OCI-LY7 (cell line): ENCODE measurements around the gene KCNAB2.

Source experiments
- CTCF ChIP-seq: fragments of 200-600 bp; sonication (generic); conservative IDR thresholded peaks from 2 replicates; pipeline ENCODE4 v1.5.1; 2014; ENCODE audit warnings: mild to moderate bottlenecking, antibody characterized with exemption, low read length, moderate library complexity, mixed read lengths
- EZH2phosphoT487 ChIP-seq: fragments of 200-600 bp; sonication (generic); IDR thresholded peaks from 2 replicates; pipeline ENCODE4 v1.6.1; 2018; ENCODE audit warnings: low read depth, borderline replicate concordance, mild to moderate bottlenecking, mixed run types, antibody characterized with exemption, low read length, moderate library complexity, mixed read lengths

DNA sequence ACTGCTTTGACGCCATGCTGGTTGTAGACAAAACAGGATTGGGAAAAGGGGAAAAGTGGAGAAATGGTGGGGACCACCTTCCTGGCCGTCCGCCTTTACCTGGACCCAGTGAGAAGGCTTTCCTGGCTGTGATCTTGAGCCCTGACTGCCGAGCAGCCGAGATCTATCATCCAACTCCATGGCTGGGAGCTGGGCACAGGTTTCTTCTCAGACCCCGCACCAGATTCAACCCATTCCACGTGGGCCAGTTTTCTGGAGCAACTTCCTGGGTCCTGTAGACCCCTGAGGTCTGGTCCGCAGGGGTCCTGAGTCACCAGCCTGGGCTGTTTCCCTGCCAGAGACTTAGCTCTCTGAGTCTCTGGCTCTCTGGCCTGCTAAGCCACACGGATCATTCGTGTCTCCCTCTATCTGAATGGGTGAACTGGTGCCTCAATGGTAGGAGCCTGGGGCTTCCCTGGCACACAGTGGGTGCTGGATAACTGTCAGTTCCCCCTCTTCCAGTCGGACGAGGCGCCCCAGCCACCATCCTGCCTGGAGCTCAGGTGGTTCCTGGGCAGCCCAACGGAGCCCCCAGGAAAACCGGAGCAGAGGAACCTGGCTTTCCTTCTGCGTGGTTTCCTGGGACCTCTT is 48.9 kb upstream of the KCNAB2 start:
- no peak for TF ChIP-seq CTCF
- TF ChIP-seq EZH2phosphoT487 = no peak
